Hepatocyte (in vitro differentiated cells): Measurements from ENCODE around the gene OR56A5.

Experiments
- CTCF ChIP-seq: fragments of 200-600 bp; sonication (generic); IDR thresholded peaks from 2 replicates; pipeline ENCODE4 v1.5.1; 2016; ENCODE audit warnings: antibody characterized with exemption, mild to moderate bottlenecking; ENCODE audit not compliant: poor library complexity
- EZH2 ChIP-seq: fragments of 200-600 bp; sonication (generic); IDR thresholded peaks from 2 replicates; pipeline ENCODE4 v1.6.1; 2016; ENCODE audit warnings: antibody characterized with exemption, mild to moderate bottlenecking, borderline replicate concordance
- EZH2phosphoT487 ChIP-seq: fragments of 200-600 bp; sonication (generic); IDR thresholded peaks from one replicate; pipeline ENCODE4 v1.6.1; 2018; ENCODE audit warnings: antibody characterized with exemption, mild to moderate bottlenecking, low read depth, moderate library complexity; ENCODE audit not compliant: unreplicated experiment, severe bottlenecking

- TF ChIP-seq CTCF (no peak), EZH2 (no peak), EZH2phosphoT487 (no peak)
Measured at GRCh38 chr11:5928271-5928670, 40.0 kb downstream of the OR56A5 start.
